ENCODE measurements around the gene PALD1. TPM values are rescaled to one million over a fixed set of nuclear protein-coding genes. Genes with fewer than 3 reads are reported as not detected.
"Not testable (repeated sequence)": the region's sequence is repeated elsewhere in the genome, so short reads cannot be mapped to it uniquely, and the experiment has no call there.

PALD1 gene
- total RNA-seq, 8 experiments from 2014 or later = 1.4 to 15.9 (median 2.7) TPM

DNA sequence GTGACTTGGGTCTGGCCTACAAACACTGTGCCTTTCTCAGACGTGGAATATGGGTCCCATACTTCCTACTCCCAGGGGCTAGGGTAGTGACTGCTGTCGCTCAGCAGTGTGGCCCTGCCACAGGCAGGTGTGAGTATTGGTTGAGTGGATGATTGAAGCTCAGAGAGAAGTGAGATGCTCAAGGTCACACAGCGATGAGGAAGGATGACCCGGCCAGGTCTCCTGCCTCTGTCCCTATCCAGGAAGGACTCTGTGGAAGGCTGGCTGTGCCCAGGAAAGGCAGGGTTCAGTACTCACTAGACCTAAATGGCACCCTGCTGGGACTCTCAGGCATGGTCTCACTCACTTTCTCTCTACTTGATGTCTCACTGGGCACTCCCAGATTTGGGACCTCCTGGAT is 121.2 kb downstream of the PALD1 start:
- in situ Hi-C loops (cut with MboI; ENCODE audit: low pct_unique_long_range_greater_than_20kb in 2 of 9, low sequenced_read_pairs in 9 of 9, unreplicated experiment in 9 of 9) = loop anchor here in 1 of 9 experiments (25.0 kb wide), 1 partner anchor 263 kb away; no protein-coding TSS in a partner anchor
- WGBS, 10 experiments = 86% methylated on average over 2 of the region's 4 CpGs; no CpG with 5 or more reads in 9 of the 10 experiments
- ATAC-seq (replicated peaks in 6 of 8) = no peak
- Histone ChIP-seq H3K4me1 (replicated peaks in 1 of 2) (peaks cover 0 to 6% of the 10 kb centered on the region in 2 donors), H3K4me3 (no peak overlapping the region), H3K27ac (no peak overlapping the region)

DNA sequence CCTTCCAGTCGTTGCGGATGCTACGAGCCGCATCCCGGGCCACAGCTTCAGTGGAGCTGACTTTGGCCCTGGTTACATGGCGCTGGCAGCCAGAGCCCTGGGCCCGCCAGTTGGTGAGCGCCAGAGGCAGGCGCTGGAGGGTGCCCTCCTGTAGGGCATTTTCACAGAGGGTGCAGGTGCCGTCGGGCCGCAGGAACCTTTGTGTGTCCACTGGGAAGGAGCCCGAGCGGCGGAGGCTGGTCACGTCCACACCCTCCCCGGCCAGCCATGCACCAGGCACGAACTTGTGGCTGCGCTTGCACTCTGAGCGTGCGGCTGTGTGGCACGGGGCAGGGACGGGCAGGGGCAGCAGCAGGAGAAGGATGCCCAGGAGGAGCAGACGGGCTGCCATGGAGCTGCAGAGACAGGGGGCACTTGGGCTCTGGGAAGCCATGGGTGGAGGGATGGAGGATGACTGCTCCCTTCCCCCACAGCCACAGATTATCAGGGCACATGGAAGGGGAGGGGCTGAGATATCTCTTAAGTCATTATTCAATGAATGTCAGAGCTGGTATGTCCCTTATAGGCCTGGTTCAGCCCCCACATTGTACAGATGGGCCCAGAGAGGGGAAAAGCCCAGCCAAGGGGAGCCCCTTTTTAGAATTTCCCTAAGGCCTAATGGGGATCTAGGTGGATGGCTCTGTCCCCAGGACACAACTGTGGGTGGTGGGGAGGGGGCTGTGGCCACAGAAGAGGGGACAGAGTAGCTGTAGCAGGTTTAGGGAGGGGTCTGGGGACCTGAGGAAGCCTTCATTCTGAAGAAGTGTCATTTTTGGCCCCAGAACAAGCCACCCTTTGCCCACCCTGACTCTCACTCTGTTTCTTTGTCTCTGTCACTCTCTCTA is 122.2 kb downstream of the PALD1 start:
- Histone ChIP-seq H3K4me3 (no peak overlapping the region), H3K27ac (no peak overlapping the region), H3K4me1 (replicated peaks in 1 of 2) (peaks cover 0 to 6% of the 10 kb centered on the region in 2 donors)
- ATAC-seq (replicated peaks in 6 of 8) = no peak
- 60 to 100% (median 92%) methylated on average over 1 to 7 of the region's 24 CpGs; no CpG with 5 or more reads in 5 of the 10 experiments for WGBS, 10 experiments
- in situ Hi-C loops (cut with MboI; ENCODE audit: low pct_unique_long_range_greater_than_20kb in 2 of 9, low sequenced_read_pairs in 9 of 9, unreplicated experiment in 9 of 9) = loop anchor here in 1 of 9 experiments (25.0 kb wide), 1 partner anchor 262 kb away; no protein-coding TSS in a partner anchor

DNA sequence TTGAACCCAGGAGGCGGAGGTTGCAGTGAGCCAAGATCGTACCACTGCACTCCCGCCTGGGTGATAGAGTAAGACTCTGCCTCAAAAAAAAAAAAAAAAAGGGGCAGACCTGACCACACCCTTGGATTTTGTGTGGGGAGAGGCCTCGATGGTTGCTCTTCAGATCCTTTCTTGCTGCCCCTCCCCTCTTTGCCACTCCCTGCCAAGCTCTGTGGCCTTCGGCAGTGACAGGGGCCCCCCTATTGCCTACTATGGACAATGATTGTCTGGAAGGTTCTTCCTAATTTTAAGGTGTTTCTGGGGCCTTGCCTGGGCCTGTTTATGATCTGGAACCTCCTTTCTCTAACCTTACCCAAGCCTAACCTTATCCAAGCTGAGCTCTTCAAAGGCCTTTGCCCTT is 123.2 kb downstream of the PALD1 start:
- ATAC-seq (replicated peaks in 6 of 8) = no peak
- 20 to 57% (median 44%) methylated on average over 1 to 3 of the region's 5 CpGs; no CpG with 5 or more reads in 7 of the 10 experiments for WGBS, 10 experiments
- peaks cover 0 to 6% of the 10 kb centered on the region in 2 donors for H3K4me1 ChIP-seq (replicated peaks in 1 of 2)
- in situ Hi-C loops (cut with MboI; ENCODE audit: low pct_unique_long_range_greater_than_20kb in 2 of 9, low sequenced_read_pairs in 9 of 9, unreplicated experiment in 9 of 9) = loop anchor here in 1 of 9 experiments (25.0 kb wide), 1 partner anchor 261 kb away; no protein-coding TSS in a partner anchor
- no peak overlapping the region for H3K27ac ChIP-seq
- no peak overlapping the region for H3K4me3 ChIP-seq

DNA sequence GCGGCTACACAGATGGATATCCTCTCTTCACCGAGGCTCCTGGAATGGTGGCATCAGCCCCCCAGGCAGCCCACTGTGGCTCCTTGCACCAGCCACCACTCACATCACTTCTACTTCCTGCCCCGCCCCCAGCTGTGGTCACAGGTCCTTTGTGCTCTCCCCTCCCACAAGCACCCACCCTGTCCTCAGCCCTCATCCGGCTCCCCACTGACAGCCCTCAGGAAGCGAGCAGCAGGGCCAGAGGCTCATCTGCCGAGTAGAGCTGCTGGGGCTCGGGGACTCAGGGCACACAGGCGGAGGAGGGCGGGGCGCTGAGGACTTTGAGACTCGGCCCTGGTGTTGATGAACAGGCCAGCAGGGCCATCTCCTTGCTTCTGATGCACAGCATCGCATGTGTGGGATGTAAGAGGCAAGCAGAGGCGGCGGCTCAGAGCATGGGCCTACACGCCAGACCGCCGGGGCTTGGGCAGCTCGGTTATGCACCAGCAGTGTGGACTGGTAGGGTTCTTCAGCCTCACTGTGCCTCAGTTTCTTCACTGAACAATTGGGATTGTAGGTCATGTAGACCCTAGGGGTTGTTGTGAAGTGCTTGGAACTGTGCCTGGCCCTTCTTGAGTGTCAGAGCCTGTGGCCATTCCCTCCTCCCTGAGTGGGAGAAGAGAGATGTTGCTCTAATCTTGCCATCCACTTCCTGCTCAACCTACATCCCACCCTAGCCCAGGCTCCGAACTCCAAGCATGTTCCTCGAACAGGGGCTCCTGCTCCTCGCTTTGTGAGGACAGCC is 124.3 kb downstream of the PALD1 start, which contains the start of gene PRF1:
Gene PRF1, minus strand, starts transcription at position 77 of the 784 bp plus-strand sequence. CDS start 1,839 bp downstream, outside the sequence.
- Histone ChIP-seq H3K27ac (no peak within 1 kb of the TSS), H3K4me3 (no peak within 1 kb of the TSS), H3K4me1 (replicated peaks in 1 of 2) (no peaks in the 10 kb centered on the region)
- WGBS, 10 experiments = 100% methylated on average over 1 to 5 of the region's 21 CpGs; no CpG with 5 or more reads in 6 of the 10 experiments
- no peak for ATAC-seq (replicated peaks in 6 of 8)
- in situ Hi-C loops (cut with MboI; ENCODE audit: low pct_unique_long_range_greater_than_20kb in 2 of 9, low sequenced_read_pairs in 9 of 9, unreplicated experiment in 9 of 9) = loop anchor here in 1 of 9 experiments (25.0 kb wide), 1 partner anchor 259 kb away; no protein-coding TSS in a partner anchor

DNA sequence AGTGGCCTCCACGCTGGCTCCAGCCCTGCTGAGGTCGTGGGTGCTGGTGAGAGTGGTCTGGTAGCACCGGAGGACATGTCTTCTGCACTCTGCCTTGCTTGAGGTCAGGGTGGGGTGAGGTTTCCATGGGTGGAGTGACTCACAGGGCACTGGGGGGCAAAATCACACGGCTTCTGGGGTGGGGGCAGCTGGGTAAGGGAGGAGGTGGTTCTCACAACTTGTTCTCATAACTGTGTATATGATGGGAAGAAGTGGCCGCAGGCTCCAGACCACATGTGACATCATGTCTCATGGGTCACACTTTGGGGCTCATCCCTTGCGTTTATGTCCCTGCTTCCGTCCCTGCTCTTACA is 124.9 kb downstream of the PALD1 start:
- ATAC-seq (replicated peaks in 6 of 8) = no peak
- Histone ChIP-seq H3K4me3 (no peak overlapping the region), H3K27ac (no peak overlapping the region), H3K4me1 (replicated peaks in 1 of 2) (no peaks in the 10 kb centered on the region)
- in situ Hi-C loops (cut with MboI; ENCODE audit: low pct_unique_long_range_greater_than_20kb in 2 of 9, low sequenced_read_pairs in 9 of 9, unreplicated experiment in 9 of 9) = loop anchor here in 1 of 9 experiments (25.0 kb wide), 1 partner anchor 259 kb away; no protein-coding TSS in a partner anchor
- WGBS, 10 experiments = 80% methylated on average over 1 of the region's 7 CpGs; no CpG with 5 or more reads in 9 of the 10 experiments

DNA sequence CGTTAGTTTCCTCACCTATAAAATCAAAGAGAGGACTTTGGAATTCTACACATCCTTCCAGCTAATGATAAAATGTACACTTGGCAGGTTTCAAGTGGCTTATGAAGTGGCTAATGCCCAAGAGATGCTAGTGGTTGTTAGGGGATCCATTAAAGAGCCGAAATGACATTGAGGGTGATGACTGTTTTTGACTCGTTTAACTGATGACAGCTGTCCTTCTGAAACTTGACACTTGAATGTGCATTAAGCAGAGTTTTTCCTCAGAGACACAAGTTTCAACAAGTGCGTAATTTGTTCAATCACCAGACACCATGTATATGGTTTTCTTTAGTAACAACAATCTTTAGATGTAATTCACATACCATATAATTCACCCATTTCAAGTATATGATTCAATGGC is 125.5 kb downstream of the PALD1 start:
- H3K27ac ChIP-seq = no peak overlapping the region
- in situ Hi-C loops (cut with MboI; ENCODE audit: low pct_unique_long_range_greater_than_20kb in 2 of 9, low sequenced_read_pairs in 9 of 9, unreplicated experiment in 9 of 9) = loop anchor here in 1 of 9 experiments (25.0 kb wide), 1 partner anchor 258 kb away; no protein-coding TSS in a partner anchor
- no peak overlapping the region for H3K4me3 ChIP-seq
- WGBS, 10 experiments = 53 to 100% (median 92%) methylated on average over 1 to 4 of the region's 4 CpGs
- no peak for ATAC-seq (replicated peaks in 6 of 8)
- H3K4me1 ChIP-seq (replicated peaks in 1 of 2) = no peaks in the 10 kb centered on the region

DNA sequence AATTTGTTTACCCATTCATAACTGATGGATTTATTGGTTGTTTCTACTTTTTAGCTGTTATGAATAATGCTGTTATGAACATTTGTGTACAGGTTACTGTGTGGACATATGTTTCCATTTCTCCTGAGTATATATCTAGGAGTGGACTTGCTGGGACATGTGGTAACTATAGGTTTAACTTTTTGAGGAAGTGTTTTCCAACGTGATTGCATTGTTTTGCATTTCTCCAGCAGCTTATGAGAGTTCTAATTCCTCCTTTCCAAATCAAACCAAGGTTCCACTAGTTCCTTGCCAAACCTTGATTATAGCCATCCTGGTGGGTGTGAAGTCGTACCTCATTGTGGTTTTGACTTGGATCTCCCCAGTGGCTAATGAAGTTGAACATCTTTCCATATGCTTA is 126.6 kb downstream of the PALD1 start:
- no peak overlapping the region for H3K27ac ChIP-seq
- ATAC-seq (replicated peaks in 6 of 8) = no peak
- H3K4me1 ChIP-seq (replicated peaks in 1 of 2) = no peaks in the 10 kb centered on the region
- in situ Hi-C loops (cut with MboI; ENCODE audit: low pct_unique_long_range_greater_than_20kb in 2 of 9, low sequenced_read_pairs in 9 of 9, unreplicated experiment in 9 of 9) = loop anchor here in 1 of 9 experiments (25.0 kb wide), 1 partner anchor 257 kb away; no protein-coding TSS in a partner anchor
- H3K4me3 ChIP-seq = no peak overlapping the region
- WGBS, 10 experiments = 10 to 100% (median 54%) methylated on average over 1 to 2 of the region's 2 CpGs

DNA sequence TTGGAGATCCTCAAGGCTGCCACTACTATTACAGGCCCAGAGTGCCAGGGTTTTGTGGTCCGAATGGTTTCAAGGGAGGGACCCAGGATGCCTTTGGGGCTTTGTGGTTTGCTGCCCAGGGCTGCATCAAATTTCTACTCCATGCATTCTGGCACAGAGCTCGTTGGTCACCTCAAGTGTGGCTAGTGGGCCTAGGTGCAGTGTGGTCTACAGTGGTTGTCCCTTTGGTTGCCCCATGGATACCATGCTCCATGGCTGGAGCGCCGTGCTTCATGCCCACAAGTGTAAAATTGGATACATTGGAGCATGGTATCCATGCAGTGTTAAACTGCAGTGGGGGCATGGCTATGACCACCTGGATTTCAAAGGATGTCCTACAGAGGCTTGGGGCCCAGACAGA is 129.4 kb downstream of the PALD1 start:
- in situ Hi-C loops (cut with MboI; ENCODE audit: low pct_unique_long_range_greater_than_20kb in 2 of 9, low sequenced_read_pairs in 9 of 9, unreplicated experiment in 9 of 9) = loop anchor here in 1 of 9 experiments (25.0 kb wide), 1 partner anchor 254 kb away; no protein-coding TSS in a partner anchor
- 25 to 100% (median 80%) methylated on average over 1 to 2 of the region's 4 CpGs; no CpG with 5 or more reads in 3 of the 10 experiments for WGBS, 10 experiments
- Histone ChIP-seq H3K4me3 (no peak overlapping the region), H3K27ac (no peak overlapping the region), H3K4me1 (replicated peaks in 1 of 2) (no peaks in the 10 kb centered on the region)
- no peak for ATAC-seq (replicated peaks in 6 of 8)

DNA sequence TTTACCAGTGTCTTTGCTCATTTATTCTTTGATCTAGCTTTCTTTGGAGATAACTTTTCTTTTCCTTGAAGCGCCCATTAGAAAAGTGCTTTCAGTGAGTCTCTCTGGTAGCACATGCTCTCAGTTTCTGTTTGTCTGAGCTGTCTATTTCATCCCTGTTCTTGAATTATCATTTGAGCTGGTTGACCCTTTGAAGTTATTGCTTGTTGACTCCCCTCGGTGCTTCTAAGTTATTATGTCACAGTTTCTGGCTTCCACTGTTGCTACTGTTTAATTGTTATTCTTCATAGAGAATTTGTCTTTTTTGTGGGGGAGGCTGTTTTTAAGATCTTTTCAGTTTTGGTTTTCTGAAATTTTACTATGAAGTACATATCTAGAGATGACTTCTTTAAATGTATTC is 135.4 kb downstream of the PALD1 start:
- in situ Hi-C loops (cut with MboI; ENCODE audit: low pct_unique_long_range_greater_than_20kb in 2 of 9, low sequenced_read_pairs in 9 of 9, unreplicated experiment in 9 of 9) = loop anchor here in 1 of 9 experiments (25.0 kb wide), 1 partner anchor 248 kb away; no protein-coding TSS in a partner anchor
- 33 to 100% (median 74%) methylated on average over 1 to 2 of the region's 2 CpGs for WGBS, 10 experiments
- Histone ChIP-seq H3K4me1 (replicated peaks in 1 of 2) (peaks cover 0 to 14% of the 10 kb centered on the region in 2 donors), H3K4me3 (no peak overlapping the region), H3K27ac (no peak overlapping the region)
- no peak for ATAC-seq (replicated peaks in 6 of 8)

DNA sequence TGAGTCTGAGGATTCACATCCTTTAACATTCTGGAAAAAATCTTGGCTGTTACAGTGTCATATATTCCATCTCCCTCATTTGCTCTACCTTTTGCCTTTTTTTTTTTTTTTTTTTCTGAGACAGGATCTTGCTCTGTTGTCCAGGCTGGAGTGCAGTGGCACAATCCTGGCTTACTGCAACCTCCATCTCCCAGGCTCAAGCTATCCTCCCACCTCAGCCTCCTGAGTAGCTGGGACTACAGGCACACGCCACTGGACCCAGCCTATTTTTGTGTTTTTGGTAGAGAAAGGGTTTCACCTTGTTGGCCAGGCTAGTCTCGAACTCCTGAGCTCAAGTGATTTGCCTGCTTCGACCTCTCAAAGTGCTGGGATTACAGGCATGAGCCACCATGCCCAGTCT is 135.8 kb downstream of the PALD1 start:
- WGBS, 10 experiments = 13 to 100% (median 80%) methylated on average over 1 to 3 of the region's 3 CpGs; no CpG with 5 or more reads in 2 of the 10 experiments
- H3K4me1 ChIP-seq (replicated peaks in 1 of 2) = peaks cover 0 to 14% of the 10 kb centered on the region in 2 donors
- in situ Hi-C loops (cut with MboI; ENCODE audit: low pct_unique_long_range_greater_than_20kb in 2 of 9, low sequenced_read_pairs in 9 of 9, unreplicated experiment in 9 of 9) = loop anchor here in 1 of 9 experiments (25.0 kb wide), 1 partner anchor 248 kb away; no protein-coding TSS in a partner anchor
- not testable (repeated sequence) for H3K4me3 ChIP-seq; H3K27ac ChIP-seq; ATAC-seq (replicated peaks in 6 of 8)

DNA sequence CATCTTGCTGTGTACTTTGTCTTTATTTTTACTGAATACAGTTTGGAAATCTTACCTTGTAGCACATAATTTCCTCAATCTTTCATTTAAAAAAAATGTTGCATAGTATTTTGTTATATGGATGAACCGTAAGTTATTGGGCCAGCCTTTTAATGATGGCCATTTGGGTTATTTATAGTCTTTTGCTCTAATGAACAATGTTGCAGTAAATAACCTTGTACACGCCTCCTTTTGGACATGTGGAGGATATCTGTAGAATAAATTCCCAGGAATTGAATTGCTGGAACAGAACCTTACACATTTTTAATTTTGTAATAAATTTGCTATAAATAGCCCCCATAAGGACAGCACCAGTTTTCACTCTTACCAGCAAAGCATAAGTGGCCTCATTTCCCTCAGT is 136.6 kb downstream of the PALD1 start:
- Histone ChIP-seq H3K27ac (no peak overlapping the region), H3K4me1 (replicated peaks in 1 of 2) (peaks cover 0 to 14% of the 10 kb centered on the region in 2 donors), H3K4me3 (no peak overlapping the region)
- 45 to 100% (median 66%) methylated on average over 1 to 2 of the region's 2 CpGs for WGBS, 10 experiments
- in situ Hi-C loops (cut with MboI; ENCODE audit: low pct_unique_long_range_greater_than_20kb in 2 of 9, low sequenced_read_pairs in 9 of 9, unreplicated experiment in 9 of 9) = loop anchor here in 1 of 9 experiments (25.0 kb wide), 1 partner anchor 247 kb away; no protein-coding TSS in a partner anchor
- peak in 3 of 8 experiments; percentile 58 to 89 (median 62) for ATAC-seq (replicated peaks in 6 of 8)

DNA sequence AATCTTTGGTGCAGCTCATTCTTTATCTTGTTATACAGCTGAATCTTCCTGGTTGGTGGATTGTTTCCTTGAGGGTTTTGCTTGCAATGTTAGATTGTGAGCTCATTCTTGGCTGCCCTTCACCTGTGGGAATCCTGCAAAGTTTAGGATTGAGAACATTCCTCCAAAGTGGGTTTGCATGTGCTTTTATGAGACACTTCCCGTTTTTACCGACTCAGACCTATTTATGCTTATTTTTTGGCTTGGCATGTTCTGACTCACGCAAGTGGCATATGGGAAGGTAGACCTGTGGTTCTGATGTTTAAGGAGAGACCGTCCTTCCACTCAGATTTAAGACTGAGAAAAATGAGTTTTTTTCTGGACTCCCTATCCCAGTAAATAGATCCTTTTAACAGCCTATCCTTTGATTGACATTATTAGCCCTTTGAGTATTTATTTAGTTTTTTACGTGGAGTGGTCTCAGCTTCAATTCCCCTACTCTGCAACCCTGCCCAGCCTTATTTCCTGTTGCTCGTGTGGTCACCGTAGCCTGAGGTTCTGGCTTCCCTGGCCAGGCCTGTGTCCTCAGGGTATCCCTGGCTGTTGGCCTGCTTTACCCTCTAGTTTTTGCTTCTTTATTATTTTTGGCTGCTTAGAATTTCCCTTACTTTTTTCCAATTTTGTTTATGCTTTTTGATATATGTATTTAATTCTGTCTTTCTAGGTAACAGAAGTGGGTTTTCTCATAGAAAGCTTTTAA is 137.4 kb downstream of the PALD1 start:
- 48 to 94% (median 84%) methylated on average over 2 to 7 of the region's 7 CpGs for WGBS, 10 experiments
- ATAC-seq (replicated peaks in 6 of 8) = no peak
- in situ Hi-C loops (cut with MboI; ENCODE audit: low pct_unique_long_range_greater_than_20kb in 2 of 9, low sequenced_read_pairs in 9 of 9, unreplicated experiment in 9 of 9) = loop anchor here in 1 of 9 experiments (25.0 kb wide), 1 partner anchor 246 kb away; no protein-coding TSS in a partner anchor
- no peak overlapping the region for H3K4me3 ChIP-seq
- no peak overlapping the region for H3K27ac ChIP-seq
- H3K4me1 ChIP-seq (replicated peaks in 1 of 2) = peaks cover 0 to 14% of the 10 kb centered on the region in 2 donors

Data from motor neuron (in vitro differentiated cells).